ENCODE data around the gene CCDC187.

Gene CCDC187

DNA sequence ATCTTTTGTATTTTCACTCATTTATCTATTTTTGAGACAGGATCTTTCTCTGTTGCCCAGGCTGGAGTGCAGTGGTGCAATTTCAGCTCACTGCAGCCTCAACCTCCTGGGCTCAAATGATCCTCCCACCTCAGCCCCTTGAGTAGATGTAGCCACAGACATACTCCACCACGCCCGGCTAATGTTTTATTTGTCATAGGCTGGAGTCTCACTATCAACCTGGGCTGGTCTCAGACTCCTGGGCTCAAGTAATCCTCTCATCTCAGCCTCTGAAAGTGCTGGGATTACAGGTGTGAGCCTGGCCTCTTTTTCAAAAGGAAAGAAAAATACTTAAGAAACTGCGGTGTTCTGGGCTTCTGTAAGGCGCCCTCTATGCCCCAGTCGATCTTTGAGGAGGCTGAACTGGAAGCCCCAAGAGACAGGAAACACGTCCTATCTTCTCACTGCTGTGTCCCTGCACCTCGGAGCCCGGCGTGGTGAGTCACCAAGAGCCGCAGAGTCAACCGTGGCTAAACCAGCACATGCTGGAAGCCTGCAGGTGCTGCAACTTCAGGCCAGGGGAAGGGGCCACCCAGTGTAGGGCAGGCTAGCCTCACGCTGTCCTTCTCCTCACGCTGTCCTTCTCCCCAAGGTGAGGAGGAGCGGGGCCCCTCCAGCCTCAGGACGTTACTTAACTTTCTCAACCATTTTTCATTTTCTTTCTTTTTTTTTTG, 83.7 kb downstream of the CCDC187 start:
- DNase-seq, result peak; percentile 79

DNA sequence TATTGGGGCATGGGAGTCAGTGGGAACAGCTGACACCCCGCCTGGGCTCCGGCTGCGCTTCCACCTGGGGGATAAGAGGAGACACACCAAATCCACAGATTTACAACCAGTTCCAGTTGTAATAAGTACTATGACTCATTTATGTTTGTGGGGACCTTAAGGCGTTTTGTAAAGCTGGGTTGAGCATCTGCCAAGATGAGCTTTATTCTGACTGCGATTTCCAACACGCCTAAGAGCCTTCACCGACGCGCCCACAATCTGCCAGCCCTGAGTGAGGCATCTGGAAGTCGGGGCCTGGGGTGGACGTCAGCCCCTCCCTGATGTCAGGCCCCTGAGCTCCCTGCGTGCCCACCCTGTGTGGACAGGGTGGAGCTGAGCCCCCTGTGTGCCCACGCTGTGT, 84.6 kb downstream of the CCDC187 start:
- DNase-seq, result peak; percentile 44

GRCh38 chr9:136218673-136219072, 85.2 kb downstream of the CCDC187 start:
- no peak for DNase-seq

DNA sequence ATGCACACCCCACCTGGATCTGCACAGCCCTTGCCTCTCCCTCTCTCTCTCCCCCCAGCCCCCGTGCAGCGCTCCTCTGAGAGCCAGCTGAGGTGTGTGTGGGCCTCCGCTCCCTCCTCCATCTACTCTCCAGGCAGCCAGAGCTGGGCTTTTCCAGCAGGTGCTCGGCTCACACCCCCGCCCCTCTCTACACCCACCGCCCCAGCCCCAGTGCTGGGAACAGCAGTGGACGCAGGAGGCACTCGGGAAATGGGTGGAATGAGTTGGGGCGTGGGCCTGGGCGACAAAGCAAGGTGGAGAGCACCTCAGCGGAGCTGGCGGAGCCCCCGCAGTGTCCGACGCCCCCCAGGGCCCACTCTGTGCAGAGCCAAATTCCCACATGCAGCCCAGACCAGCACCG, 85.6 kb downstream of the CCDC187 start:
- DNase-seq, result no peak

DNA sequence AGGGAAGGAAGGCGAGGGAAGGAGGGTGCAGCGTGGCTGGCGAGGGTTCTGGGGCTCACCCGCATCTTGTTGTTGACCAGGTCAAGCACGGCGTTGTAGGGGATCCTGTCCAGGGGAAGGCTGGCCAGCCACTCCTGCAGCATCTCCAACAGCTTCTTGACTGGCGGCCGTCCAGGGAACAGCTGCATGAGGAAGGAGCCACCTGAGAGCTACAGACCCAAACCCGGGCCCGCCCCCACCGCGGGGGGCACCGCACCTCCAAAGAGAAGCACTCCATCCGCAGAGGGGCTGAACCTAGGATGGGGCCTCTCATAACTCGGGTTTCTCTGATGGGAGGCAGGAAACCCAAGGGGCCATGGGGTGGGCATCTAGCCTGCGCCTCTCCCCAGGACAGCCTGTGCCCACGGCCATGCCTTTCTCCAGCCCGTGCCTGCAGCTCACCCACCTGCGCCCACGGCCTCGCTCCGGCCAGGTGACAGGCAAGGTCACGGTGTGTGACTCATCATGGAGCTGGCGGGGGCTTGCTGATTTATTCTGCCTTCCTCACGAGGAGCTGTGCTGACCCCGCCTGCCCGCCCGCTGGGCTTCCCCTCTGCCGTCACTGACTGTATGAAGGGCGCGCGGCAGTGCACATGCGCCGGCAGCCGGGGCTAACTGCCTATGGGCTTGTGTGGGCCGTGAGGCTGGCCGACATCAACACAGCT, 87.2 kb downstream of the CCDC187 start:
- DNase-seq, result no peak

DNA sequence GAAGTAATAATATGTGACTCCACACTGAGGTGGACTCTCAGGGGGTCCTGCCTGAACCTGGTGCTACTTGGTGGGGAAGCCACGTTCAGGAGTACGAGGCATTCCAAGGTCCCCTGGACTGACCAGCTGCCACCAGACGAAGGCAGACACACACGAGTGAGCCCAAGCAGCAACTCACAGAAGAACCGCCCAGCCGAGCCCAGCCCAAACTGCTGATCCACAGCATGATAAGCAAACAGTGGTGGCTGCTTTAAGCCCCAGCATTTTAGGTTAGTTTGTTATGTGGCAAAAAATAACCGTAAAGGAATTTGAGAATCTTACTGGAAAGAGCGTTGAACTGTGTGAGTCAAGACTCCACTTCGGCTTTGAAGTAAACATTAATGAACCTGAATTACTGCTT, 90.2 kb downstream of the CCDC187 start:
- DNase-seq, result no peak

GRCh38 chr9:136212345-136212950, 91.4 kb downstream of the CCDC187 start:
- no peak for DNase-seq

DNA sequence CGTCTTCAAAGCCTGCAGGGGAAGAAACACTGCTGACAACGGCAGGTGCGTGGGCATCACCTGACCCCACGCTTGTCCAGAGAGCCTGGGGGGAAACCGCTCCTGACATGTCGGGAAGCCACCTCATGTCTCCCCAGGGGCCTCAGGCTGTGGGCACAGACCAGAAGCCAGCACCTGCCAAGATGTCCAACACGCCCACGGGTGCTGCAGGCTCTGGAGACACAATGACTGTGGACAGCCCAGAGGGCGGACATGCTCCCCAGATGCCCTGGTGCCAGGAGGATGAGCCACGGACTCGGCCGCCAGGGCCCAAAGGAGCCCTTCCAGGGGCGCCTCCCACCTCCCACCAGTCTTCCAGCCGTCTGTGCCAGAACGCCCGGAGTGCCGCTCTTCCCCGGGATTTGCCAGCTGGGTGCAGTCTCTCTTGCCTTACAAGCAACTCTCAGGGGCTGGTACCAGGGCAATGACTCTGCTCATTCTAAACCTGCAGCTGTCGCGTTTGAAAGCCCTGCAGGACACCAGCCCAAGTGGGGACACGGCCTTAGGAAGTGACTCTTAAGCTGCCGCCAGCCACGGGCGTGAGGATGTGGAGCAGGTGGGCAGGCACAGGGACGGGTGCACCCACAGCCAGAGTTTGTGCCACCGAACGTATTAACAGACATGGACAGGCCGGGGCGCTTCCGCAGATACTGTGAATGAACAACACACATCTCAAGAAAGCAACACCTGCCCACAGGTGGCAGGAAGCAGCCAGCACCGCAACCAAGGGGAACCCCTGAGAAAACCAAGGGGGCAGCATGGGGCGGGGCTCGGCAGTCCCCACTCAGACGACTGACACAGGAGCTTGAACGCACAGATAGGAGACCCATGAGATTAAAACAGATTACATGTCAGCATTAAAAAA, 92.2 kb downstream of the CCDC187 start:
- DNase-seq, result no peak

DNA sequence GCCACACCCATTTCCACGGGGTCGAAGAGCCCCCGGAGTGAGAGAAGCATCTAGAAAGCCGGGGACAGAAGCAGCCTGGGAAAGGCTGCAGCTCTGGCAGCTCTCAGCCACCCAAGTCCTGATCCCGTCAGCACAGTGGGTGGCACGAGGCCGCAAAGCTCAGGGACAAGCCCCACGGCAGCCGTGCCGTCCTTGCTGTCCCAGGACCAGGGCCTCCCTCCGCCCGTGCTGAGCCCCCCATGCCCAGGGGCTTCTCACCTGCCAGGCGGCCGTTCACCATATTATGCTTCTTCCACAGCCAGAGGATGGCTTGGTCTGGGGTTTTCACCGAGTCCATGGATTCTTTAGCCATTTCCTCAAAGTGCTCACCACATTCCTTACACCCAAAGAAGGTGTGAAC, 92.9 kb downstream of the CCDC187 start:
- DNase-seq, result no peak

DNA sequence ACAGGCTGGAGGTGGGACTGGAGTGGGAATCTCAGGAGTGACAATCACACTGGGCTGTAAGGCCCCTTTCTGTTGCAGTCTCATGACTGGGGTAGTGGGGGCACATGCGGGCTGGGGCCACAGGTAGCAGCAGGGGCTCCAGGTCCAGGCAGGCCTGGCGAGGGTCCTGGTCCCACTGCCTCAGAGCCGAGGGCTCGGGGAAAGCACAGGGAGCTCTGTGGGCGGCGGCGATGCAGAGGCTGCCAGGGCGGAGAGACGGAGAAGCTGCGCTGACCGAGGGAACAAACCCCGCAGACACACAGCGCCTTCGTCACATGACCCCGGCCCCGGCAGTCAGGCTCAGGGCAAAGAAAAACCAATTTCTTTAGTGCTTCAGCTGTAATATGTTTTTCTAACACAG, 93.6 kb downstream of the CCDC187 start:
- no peak for DNase-seq

DNA sequence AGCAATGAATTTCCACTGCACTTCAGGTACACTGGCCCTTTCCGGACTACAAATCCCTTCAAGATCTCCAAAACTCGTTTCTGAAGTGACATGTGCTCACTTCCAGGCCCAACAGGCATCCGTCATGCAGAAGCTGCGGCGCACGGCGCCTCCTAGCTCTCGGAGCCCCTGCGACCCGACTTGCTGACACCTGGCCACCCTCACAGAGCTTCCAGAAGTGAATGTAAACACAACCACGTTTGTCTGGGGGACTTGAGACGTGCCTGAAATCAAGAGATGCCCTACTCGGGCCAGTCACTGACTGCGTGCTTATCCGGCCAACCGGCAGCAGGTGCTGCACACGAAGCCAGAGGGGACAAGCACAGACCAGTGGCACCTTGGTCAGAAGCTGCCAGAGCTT, 94.1 kb downstream of the CCDC187 start:
- DNase-seq, result no peak

DNA sequence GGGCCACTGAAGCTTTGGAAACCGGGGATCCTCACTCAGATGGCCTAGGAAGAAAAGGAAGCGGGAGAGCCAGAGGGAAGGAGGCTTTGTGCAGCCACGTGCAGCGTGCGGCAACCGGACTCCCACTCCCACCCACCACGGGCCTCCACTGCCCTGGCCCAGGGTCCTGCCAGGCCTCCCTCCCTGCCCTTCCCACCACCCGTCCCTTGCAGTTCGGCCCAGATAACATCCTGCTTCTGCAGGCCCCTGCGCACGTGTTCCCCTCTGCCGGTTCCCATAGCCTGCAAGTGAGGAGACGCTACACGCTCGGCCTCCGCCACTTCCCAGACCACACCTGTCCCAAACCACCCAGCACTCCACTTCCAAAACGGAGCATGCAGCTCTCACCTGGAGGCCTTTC, 94.7 kb downstream of the CCDC187 start:
- no peak for DNase-seq

DNA sequence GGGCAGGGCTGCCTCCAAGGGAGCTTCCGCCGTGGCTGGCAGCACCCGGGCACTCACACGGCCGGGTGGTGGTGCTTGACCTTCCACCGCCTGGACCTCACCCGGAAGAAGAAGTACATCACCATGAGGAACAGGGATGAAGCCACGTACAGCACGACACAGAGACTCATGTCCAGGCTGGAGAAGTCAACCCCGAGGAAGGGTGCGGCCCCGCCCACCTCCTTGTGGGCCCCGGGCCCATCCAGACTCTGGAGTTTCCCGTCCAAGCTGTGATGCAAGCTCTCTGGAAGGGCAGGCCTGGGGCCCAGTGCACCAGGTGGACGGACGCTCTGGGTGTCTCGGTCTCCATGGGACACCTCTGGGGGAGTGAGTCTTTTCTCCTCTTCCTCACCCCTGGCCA, 95.2 kb downstream of the CCDC187 start:
- no peak for DNase-seq

- no peak for DNase-seq
Measured at GRCh38 chr9:136207616-136208015, 96.3 kb downstream of the CCDC187 start.

DNA sequence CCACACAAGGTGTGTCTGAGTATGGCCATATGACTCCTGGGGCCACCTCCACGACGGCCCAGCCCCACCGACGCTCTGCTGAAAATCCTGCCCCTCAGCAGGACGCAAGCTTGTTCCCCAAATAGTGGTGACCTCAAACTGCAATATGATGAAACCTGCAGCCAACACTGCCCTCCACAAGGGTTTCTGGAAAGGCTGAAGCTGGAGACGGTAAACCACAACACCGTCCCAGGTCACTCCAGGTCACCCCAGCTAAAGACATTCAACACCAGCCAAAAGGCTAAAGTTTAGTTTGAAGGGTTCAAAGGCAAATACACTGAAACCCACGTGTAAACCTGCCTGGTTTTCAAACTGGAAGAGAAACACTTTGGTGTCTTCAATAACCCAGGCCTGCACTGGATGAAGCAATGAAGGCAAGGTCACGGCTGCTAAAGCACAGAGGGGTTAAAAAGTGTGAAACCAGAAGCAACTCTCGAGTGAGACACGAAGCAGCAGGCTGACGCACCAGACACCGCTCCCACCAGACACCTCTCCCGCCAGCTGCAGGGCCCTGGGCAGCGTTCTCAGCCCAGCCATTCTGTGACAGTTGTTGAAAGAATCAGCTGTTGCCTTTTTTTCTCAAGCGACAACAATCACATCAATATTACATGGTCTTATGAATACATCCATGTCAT, 97.2 kb downstream of the CCDC187 start:
- DNase-seq, result no peak

- DNase-seq, result no peak
Measured at GRCh38 chr9:136205707-136205992, 98.2 kb downstream of the CCDC187 start.

- no peak for DNase-seq
Measured at GRCh38 chr9:136204838-136205706, 98.8 kb downstream of the CCDC187 start, which contains the start of gene LHX3. Gene LHX3 (minus strand): TSS chr9:136205128. CDS start chr9:136205012, 116 bp downstream.

DNA sequence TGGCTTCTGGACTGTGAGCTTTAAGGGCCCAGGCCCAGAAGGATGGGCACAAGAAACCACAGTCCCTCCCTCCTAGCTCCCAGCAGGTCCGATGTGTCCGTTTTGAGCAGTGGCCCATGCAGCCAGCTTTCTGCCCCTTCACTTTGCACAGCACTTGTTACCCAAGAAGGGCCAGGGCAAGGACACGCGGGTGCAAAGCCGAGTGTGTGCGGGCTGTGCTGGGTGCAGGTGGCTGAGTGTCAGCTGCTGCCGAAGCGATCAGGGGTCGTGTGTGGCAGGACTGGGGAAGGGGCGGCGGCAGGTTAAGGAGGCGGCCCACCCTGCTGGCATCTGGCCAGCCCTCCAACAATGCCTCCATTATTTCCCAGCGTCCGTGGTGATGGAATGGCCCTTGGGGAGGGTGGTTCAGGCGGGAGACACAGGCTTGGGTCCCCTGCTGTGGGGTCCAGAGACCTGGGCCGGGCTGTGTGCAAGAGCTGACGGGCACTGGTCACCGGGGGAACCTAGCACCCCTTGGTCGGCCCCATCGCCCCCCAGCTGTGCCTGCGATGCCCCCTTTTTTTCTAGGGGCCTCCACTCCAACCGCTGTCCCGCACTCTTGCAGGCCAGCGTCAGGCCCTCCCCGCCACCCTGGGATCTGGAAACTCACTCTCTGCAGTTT, 99.6 kb downstream of the CCDC187 start:
- DNase-seq, result no peak

- DNase-seq, result no peak
Measured at GRCh38 chr9:136203408-136204144, 100.3 kb downstream of the CCDC187 start.
